Measurements from ENCODE around the gene DRC1. TPM values are rescaled to one million over a fixed set of nuclear protein-coding genes. Genes with fewer than 3 reads are reported as not detected.
"Not testable (repeated sequence)": the region's sequence is repeated elsewhere in the genome, so short reads cannot be mapped to it uniquely, and the experiment has no call there.

Gene DRC1
- total RNA-seq: not detected in 2 replicates

DNA sequence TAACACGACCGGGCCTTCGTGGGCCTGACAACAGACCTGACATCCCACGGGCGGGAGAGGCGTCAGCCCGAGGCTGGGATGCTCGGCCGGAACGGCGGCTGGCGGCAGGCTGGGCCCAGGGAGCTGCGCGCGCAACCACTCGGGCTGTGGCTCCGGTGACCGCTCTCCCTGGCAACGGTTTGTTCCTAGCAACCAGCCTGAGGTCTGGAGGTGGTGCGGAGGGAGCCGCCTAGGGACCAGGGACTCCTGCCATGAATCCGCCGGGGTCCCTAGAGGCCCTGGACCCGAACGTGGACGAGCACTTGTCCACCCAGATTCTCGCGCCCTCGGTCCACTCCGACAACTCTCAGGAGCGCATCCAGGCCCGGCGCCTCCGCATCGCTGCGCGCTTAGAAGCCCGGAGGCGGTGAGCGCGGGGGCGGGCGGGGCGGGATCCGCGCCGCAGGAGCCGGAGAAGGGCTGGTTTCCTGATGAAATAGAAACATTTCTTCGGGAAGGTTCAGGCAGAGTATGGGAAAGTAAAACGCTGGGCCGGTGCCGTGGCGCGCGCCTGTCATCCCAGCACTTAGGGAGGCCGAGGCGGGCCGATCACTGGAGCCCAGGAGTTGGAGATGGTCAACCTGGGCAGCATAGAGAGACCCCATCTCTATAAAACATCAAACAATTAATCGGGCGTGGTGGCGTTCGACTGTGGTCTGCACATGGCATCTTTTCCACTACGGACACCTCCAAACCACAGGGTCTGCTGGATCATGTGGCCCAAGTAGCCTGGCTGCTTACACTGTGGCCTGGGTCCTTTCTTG is at the start of gene DRC1:
DRC1 (plus strand) TSS at position 182 of the 803 bp plus-strand sequence; CDS start at position 252, 70 bp downstream.
- intact Hi-C loops (cut with micrococcal nuclease): no loop called here

DNA sequence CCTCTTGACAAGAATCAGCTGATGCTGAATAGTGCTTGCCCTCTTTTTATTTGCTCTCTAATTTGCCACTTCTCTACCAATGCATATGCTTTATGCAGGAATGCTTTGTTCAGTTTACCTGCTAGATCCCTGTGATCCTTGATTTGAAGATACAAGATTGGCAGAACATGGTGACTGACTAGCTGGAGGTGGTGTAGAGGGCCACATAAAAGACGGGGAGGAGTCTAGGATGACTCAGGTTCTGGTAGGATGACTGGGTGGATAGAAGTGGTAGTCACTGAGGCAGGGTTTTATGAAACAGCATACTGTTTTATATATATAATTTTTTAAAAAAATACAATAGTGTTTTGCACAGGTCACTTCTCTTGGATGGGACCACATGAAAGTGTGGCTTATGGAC is 48.8 kb upstream of the DRC1 start:
- intact Hi-C loops (cut with micrococcal nuclease): no loop called here

DNA sequence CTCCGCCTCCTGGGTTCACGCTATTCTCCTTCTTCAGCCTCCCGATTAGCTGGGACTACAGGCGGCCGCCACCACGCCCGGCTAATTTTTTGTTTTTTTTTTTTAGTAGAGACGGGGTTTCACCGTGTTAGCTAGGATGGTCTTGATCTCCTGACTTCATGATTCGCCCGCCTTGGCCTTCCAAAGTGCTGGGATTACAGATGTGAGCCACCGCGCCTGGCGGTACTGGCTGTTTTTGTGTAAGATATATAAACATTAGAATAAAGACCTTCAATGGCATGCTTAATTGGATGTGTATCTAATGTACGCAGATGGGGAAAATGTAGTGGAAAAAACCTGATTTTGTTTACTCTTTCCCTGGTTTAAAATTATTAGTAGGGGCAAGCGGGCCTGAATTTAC is 47.3 kb upstream of the DRC1 start:
- intact Hi-C loops (cut with micrococcal nuclease): not testable (repeated sequence)

DNA sequence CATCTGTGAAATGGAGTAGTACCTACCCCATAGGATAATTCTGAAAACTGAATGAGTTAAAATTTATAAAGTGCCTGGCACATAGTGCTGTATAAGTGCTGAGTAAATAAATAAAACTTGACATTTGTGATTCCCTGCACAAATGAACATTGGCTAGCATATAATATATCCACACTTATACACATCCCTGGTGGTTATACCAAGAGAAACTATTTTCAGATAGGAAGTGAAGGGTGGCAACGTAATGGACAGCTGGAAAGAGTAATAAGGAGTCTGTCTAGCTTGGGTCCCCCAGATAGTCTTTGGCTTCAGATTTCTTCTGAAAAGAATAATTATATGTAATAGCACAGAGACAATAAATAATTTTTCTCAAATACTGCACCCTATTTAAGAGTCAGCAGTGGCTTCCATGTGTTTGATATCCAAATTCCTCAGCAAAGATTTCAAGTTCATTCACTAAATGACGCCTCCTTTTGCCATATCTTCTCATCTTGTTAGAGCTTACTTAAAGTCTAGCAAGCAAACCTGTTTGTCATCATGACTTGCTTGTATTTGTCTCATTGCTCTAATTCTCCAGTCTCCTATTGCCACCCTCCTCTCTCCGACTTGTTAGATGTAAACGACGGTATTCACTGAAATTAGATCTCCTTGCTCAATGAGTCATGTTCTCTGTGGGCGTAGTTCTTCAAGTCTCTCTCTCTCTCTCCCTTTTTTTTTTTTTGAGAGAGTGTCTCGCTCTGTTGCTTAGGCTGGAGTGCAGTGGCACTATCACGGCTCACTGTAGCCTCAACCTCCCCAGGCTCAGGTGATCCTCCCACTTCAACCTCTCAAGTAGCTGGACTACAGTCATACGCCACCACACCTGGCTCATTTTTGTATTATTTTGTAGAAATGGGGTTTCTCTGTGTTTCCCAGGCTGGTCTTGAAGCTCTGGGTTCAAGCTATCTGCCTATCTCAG is 46.4 kb upstream of the DRC1 start:
- intact Hi-C loops (cut with micrococcal nuclease): no loop called here

DNA sequence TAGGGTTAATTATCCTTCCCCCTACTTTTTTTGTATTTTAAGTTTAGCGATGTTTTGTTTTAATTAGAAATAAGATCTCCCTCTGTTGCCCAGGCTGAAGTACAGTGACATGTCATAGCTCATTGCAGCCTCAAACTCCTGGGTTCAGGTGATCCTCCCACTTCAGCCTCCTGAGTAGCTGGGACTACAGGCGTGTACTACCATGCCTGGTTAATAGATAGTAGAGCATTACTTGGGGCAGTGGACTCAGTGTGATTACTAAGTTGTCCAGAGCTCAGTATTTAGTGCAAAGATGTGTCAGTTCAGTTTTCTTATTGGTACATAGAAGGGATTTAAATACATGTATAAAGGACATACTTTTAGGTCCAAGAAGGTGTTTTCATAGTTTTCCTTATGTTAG is 45.6 kb upstream of the DRC1 start:
- intact Hi-C loops (cut with micrococcal nuclease): no loop called here

DNA sequence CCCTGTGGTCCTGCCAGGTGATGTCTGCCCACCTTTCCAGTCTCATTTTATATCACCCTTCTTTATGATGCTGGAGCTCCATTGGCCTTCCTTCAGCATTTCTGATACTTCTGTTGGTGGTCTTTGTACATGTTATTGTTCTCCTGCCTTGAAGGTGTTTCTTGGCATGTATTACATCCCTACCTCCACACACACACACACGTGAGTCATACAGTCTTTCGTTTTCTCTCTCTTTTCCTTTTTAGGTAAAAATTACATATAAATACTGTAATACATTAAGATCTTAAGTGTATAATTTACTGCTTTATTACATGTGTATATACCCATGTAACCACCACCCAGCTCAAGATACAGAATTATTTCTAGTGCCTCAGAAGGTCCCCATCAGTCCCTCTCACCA is 44.9 kb upstream of the DRC1 start:
- intact Hi-C loops (cut with micrococcal nuclease): no loop called here

DNA sequence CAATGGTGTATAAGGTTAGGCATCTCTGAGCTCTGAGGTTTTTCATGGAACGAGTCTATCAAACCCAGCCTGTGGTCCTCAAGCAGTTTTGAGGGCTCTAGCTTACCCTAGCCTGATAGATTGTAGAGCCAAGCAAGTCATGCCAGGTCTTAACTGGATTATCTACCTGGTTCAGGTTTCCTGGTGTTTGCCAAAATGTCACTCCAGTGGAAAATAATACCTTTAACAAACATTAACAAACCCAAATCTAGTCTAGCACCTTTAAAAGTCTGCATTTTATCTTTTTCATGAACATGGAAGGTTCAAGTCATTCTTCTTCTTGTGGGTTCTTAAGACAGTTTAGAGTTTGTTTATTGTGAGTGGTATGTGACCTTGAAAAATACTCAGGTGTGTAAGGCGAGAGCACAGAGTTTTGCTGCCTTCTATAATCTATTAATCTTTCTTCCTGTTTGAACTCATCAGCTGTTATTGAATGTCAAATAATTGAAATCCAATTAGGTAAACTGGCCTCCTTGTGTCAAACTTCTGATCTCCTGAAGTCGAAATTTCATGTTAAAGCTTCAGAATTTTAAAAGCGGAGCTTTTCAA is 41.7 kb upstream of the DRC1 start:
- intact Hi-C loops (cut with micrococcal nuclease): no loop called here

DNA sequence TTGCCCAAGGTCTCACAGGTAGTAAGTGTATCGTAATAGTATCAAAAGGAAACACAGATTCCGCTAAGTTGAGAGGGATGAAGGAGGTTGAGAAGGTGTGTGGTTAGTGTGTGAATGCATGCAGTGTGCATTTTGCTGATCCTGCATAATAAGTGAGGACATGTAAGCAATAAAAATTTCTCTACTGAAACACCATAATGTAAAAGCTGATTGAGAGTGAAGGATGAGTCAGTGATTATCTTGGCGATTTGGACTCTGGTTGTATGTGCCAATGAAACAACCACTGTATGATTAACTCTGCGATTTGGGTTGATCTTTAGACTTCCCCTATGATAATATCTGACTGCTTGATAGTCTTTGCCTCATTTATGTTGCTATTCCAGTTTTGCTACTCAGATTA is 38.4 kb upstream of the DRC1 start:
- intact Hi-C loops (cut with micrococcal nuclease): no loop called here

DNA sequence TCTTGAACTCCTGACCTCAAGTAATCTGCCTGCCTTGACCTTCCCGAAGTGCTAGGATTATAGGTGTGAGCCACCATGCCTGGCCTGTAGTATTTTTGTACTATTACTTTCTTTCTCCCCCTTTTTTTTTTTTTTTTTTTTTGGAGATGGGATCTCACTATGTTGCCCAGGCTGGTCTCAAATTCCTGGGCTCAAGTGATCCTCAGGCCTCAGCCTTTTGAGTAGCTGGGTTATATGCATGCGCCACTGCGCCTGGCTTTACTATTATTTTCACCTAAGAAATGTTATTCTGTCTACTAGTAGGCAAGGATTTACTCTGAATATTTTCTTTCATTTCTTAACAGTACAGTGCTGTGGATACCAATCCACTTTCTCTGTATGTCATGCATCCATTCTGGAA is 37.8 kb upstream of the DRC1 start:
- intact Hi-C loops (cut with micrococcal nuclease): no loop called here

DNA sequence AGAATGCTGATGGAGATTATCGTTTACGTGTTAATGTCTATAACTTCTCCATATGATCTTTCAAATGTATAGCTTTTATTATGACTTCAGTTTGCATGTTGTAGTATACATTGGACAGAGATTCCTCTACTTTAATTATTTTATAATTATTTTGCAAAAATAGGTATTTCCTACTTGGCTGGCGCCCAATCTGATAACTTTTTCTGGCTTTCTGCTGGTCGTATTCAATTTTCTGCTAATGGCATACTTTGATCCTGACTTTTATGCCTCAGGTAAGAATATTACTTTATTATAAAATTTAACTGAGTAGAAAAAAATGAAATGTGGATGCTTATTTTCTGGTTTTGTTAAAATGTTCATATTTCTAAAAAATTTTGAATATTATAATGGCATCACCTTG is 37.1 kb upstream of the DRC1 start:
- intact Hi-C loops (cut with micrococcal nuclease): no loop called here

DNA sequence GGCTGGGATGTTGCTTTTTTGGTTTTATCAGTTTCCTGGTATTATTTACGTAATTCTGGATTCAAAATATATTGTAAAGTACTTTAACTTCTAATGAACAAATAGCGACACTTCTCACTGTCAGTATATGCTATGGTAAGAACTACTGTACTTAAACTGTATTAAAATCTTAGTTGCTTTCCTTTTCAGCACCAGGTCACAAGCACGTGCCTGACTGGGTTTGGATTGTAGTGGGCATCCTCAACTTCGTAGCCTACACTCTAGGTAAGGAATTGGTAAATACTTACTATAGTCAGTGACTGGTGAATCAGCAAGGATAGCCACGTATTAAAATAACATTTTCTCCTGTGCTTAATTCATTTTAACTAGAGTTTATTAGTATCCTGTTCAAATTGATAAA is 34.8 kb upstream of the DRC1 start:
- intact Hi-C loops (cut with micrococcal nuclease): no loop called here

DNA sequence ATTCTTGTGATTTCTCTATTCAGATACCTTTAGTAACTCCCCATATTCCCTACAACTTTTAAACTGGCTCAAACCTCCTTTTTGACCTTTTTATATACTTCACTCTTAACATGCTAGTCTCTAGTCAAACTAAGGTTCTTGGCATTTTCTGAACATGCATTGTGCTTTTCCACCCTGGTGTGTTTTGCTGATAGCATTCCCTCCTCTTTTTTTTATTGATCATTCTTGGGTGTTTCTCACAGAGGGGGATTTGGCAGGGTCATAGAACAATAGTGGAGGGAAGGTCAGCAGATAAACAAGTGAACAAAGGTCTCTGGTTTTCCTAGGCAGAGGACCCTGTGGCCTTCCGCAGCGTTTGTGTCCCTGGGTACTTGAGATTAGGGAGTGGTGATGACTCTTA is 32.1 kb upstream of the DRC1 start:
- intact Hi-C loops (cut with micrococcal nuclease): not testable (repeated sequence)

DNA sequence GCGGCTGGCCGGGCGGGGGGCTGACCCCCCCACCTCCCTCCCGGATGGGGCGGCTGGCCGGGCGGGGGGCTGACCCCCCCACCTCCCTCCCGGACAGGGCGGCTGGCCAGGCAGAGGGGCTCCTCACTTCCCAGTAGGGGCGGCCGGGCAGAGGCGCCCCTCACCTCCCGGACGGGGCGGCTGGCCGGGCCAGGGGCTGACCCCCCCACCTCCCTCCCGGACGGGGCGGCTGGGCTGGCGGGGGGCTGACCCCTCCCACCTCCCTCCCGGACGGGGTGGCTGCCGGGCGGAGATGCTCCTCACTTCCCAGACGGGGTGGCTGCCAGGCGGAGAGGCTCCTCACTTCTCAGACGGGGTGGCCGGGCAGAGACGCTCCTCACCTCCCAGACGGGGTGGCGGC is 30.8 kb upstream of the DRC1 start:
- intact Hi-C loops (cut with micrococcal nuclease): not testable (repeated sequence)

DNA sequence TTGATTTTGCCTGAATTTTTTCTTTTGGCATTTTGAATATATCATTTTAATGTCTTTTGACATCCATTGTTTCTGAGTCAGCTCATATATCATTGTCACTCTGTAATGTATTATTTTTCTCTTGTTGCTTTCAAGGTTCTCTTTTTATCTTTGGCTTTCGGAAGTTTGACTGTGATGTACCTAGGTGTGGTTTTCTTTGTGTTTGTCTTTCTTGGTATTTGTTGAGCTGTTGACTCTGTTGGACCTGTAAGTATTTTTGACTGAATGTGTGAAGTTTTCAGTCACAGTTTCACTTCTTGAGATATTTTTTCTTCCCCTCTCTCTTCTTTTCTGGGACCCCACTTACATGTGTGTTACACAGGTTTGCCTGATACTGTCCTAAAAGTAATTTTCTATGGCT is 24.9 kb upstream of the DRC1 start:
- intact Hi-C loops (cut with micrococcal nuclease): no loop called here

DNA sequence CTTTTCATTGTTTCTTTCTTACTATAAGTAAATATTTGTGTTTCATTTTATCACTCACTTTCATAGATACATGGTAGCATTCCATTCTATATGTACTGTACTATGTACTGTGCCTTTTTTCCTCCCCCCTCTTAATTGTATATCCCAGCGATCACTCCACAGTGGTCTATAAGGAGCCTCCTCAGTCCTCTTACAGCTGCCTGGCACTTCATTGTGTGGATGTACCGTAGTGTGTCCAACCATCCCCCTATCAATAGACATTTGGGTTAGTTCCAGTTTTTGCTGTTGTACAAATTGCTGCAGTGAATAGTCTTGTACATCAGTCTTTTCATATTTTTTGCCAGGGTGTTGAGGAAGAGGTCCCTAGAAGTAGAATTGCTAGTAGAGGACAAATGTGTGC is 21.4 kb upstream of the DRC1 start:
- intact Hi-C loops (cut with micrococcal nuclease): no loop called here

DNA sequence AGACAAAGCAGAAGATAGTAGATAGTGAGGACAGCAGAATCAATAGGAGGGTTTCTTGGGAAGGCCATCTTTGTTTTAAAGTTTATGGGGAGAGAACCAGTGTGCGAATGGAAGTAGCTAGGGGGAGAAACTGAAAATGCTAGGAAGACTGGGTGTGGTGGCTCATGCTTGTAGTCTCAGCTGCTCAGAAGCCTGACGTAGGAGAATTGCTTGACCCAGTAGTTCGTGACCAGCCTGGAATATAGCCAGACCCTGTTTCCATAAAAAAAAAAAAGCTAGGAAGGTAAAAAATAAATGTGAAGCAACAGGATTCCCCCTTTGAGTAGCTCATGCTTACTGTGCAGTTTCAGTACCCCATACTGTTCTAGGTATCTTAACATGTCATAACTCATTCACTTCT is 19.2 kb upstream of the DRC1 start:
- intact Hi-C loops (cut with micrococcal nuclease): no loop called here

DNA sequence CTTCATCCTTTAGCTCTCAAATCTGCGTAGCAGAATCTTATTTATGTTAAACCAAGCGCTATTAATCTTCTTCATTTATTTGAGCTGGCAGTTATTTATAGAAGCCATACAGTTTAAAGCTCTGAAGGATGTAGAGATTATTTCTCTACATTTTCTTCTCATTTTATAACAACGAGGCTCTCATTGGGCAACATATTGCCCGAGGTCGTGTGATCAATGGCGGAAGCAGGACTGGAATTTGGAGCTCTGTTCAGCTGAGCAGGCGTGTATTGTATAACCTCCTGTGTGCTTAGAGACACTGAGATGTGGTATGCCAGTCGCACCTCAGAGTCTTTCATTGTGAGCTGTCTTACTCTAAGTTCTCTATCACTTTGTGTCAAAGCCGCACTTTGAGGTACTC is 17.5 kb upstream of the DRC1 start:
- intact Hi-C loops (cut with micrococcal nuclease): no loop called here

DNA sequence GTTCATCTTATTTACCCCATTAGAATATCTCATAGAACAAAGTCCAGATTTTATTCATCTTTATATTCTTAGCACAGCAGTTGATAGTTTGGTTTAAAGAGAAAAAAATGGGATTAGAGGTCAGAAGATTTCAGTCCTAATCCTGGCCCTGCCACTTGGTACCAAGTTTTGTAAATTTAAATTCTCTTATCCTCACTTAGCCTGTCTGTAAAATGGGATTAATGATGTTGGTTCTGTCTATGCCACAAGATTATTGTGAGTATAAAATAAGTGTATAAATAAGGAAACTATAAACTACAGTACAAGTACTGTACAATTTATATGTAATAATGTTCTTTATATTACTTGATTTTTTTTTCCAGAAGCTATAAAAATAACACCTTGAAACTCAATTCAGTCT is 17.1 kb upstream of the DRC1 start:
- intact Hi-C loops (cut with micrococcal nuclease): no loop called here

DNA sequence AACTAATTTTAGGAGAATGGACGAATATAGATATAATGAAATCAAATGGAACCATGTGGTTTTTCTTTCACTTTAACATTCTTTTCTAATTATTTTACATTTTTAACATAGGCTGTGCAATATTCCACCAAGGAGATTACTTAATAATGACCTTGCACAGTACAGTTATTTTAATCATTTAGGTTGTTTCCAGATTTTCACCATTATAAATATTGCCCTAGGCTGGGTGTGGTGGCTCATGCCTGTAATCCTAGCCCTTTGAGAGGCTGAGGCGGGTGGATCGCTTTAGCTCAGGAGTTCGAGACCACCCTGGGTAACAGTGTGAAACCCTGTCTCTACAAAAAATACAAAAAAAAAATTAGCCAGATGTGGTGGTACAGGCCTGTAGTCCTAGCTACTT is 14.5 kb upstream of the DRC1 start:
- intact Hi-C loops (cut with micrococcal nuclease): no loop called here

DNA sequence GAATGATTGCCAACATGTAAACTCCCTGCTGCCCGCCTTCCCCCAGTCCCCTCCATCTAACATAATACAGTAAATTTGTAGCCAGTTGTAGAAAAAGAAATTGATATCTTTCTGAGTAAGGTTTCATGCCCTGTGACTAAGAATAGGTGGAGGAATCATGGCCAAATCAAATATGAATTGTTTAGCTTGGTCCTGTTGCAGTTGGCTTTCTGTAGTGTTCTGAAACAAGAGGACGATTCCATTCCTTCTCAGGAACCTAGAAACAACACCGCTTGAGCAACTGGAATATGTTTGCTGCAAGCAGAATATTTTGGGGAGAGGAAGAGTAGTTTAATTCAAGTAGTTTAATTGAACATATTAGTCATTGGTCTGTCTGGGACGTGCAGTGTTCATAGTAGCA is 7.0 kb upstream of the DRC1 start:
- intact Hi-C loops (cut with micrococcal nuclease): no loop called here

DNA sequence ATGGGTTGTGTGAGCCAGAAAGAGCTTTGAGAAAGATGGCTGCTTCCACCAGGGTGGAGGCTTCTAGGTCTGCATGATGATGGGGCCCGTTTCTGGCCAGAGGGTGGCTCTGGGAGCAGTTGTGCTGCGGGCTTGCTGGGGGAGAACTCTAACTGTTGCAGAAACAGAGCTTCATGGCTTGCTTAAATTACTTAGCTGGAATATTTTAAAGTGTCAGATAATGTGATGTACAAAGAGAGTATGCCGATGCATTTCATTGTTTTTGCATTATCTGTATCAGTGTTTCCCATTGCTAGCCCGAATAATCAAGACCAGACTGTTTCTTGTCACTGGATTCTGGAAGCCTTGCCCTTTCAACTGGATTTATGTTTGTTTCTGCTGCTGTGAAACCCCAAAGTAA is 6.3 kb upstream of the DRC1 start:
- intact Hi-C loops (cut with micrococcal nuclease): no loop called here

DNA sequence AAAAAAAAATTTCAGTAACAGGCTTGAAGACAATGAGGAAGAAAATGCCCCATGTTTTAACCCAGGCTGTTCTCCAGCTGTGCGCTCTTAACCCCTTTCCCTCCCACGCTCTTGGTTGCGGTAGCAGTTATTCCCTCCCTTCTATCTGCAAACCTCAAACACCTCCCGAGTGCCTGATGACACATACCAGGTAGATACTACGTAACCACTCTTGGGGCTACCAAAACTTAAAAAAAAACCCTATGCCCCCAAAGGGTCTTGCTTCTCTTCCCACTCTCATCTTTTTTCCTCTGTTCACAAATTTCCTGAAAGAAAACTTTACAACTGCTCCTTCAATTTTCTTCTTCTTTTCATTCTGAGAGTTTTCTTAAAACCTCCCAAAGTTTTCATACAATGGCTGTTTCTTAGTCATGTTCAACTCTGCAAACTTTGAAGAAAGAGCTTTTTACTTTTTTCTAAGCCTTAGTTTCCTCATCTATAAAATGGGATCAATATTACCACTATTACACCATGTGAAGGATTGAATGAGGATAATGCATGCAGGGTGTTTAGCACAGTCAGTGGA is 4.9 kb upstream of the DRC1 start:
- intact Hi-C loops (cut with micrococcal nuclease): no loop called here
